Testis (tissue), 3 donors: ENCODE measurements around the gene HBB. TPM values are rescaled to one million over a fixed set of nuclear protein-coding genes. Genes with fewer than 3 reads are reported as not detected.
"Not testable (repeated sequence)": the region's sequence is repeated elsewhere in the genome, so short reads cannot be mapped to it uniquely, and the experiment has no call there.

Experiments used
- DNase-seq: peaks from one replicate; pipeline ENCODE4 v3.0.0-alpha.2; 2019
- H3K27ac ChIP-seq, 2 donors: fragments of 200-600 bp; sonication (generic); one replicate each; pipeline ENCODE4 v1.5.1; 2019
- H3K27me3 ChIP-seq: fragments of 200-600 bp; sonication (generic); one replicate; pipeline ENCODE4 v1.5.1; 2019
- H3K36me3 ChIP-seq: fragments of 200-600 bp; sonication (generic); one replicate; pipeline ENCODE4 v1.5.1; 2017; ENCODE audit warnings: low read depth; ENCODE audit errors: missing control alignments
- H3K4me1 ChIP-seq: fragments of 200-600 bp; sonication (generic); one replicate; pipeline ENCODE4 v1.5.1; 2019
- H3K4me3 ChIP-seq, 2 donors: fragments of 200-600 bp; sonication (generic); one replicate each; pipeline ENCODE4 v1.5.1; 2017 to 2019
- H3K9me3 ChIP-seq: fragments of 200-600 bp; sonication (generic); one replicate; pipeline ENCODE4 v1.5.1; 2017
- CTCF ChIP-seq, 3 experiments: fragments of 450-650 bp in 2 of 3; fragments of 200-600 bp in 1 of 3; sonication (generic) in 1 of 3; IDR thresholded peaks; one replicate each; pipeline ENCODE4 v1.5.1; 2016 to 2019; ENCODE audit warnings: antibody characterized with exemption in 3 of 3, mild to moderate bottlenecking in 2 of 3, moderate library complexity in 1 of 3
- POLR2A ChIP-seq: fragments of 450-650 bp; IDR thresholded peaks from one replicate; pipeline ENCODE4 v1.6.1; 2017; ENCODE audit warnings: antibody characterized with exemption, mild to moderate bottlenecking, moderate library complexity
- WGBS, 2 donors: methylation state at CpG; one replicate each; pipeline ENCODE4 v1.1.5; 2018; 5-methylcytosine and 5-hydroxymethylcytosine counted together
- intact Hi-C: fragments of 100-400 bp; cut with DNase I; formaldehyde crosslinking; loops from one replicate; pipeline ENCODE4 v1.15.1; 2023; ENCODE audit warnings: low total_unique reads
- polyA plus RNA-seq: library from polyadenylated mRNA; stranded (reverse); fragments of 350-450 nt; fragmentation: Illumina TruSeq; extraction: RNeasy Lipid Tissue Mini Kit (QIAGEN cat#74804); gene quantifications from one replicate; pipeline ENCODE4 v1.2.3, GENCODE V29; 2014; ENCODE audit warnings: low read depth, low replicate concordance; ENCODE audit not compliant: insufficient read depth
- total RNA-seq, 2 donors: library from RNA; depleted of rRNA; stranded (reverse); fragments of >200 nt; gene quantifications; one replicate each; pipeline ENCODE4 v1.2.3, GENCODE V29; 2016

The HBB gene
- total and polyA plus RNA-seq, 3 donors from 2014 or later, result 11.8 to 55.6 TPM; not detected in 1

- H3K36me3 ChIP-seq, result no peaks in the 10 kb centered on the region
- no peaks in the 10 kb centered on the region for H3K27me3 ChIP-seq
- no peak overlapping the region for H3K4me3 ChIP-seq
- no peak for TF ChIP-seq CTCF (IDR thresholded peaks at IDR 0.05)
- no peak for TF ChIP-seq POLR2A
- H3K4me1 ChIP-seq, result no peaks in the 10 kb centered on the region
- 87 to 93% methylated on average over 2 of the region's 2 CpGs for WGBS, 2 donors
- no peaks in the 10 kb centered on the region for H3K9me3 ChIP-seq
- intact Hi-C loops, result no loop called here
- DNase-seq, result no peak
- no peak overlapping the region for H3K27ac ChIP-seq
Measured at GRCh38 chr11:5267033-5267563, 40.2 kb upstream of the HBB start.

GRCh38 chr11:5266609-5267008 lies 39.7 kb upstream of the HBB start:
- no peak overlapping the region for H3K4me3 ChIP-seq
- H3K9me3 ChIP-seq, result no peaks in the 10 kb centered on the region
- DNase-seq, result no peak
- no peak overlapping the region for H3K27ac ChIP-seq
- H3K4me1 ChIP-seq, result no peaks in the 10 kb centered on the region
- no peaks in the 10 kb centered on the region for H3K36me3 ChIP-seq
- TF ChIP-seq CTCF (IDR thresholded peaks at IDR 0.05) (no peak), POLR2A (no peak)
- intact Hi-C loops, result no loop called here
- no peaks in the 10 kb centered on the region for H3K27me3 ChIP-seq

- H3K27me3 ChIP-seq, result no peaks in the 10 kb centered on the region
- H3K9me3 ChIP-seq, result no peaks in the 10 kb centered on the region
- TF ChIP-seq CTCF (IDR thresholded peaks at IDR 0.05) (no peak), POLR2A (no peak)
- WGBS, 2 donors, result 71% methylated on average over 2 of the region's 2 CpGs
- intact Hi-C loops, result no loop called here
- H3K36me3 ChIP-seq, result no peaks in the 10 kb centered on the region
- H3K4me3 ChIP-seq, result no peak overlapping the region
- DNase-seq, result no peak
- no peaks in the 10 kb centered on the region for H3K4me1 ChIP-seq
- no peak overlapping the region for H3K27ac ChIP-seq
Measured at GRCh38 chr11:5265832-5266231, 39.0 kb upstream of the HBB start.

GRCh38 chr11:5258543-5259262 lies 31.8 kb upstream of the HBB start:
- intact Hi-C loops, result no loop called here
- Histone ChIP-seq H3K36me3 (no peaks in the 10 kb centered on the region), H3K4me1 (no peaks in the 10 kb centered on the region), H3K4me3 (no peak overlapping the region), H3K27me3 (no peaks in the 10 kb centered on the region), H3K9me3 (no peaks in the 10 kb centered on the region), H3K27ac (no peak overlapping the region)
- 71 to 85% methylated on average over 7 of the region's 7 CpGs for WGBS, 2 donors
- no peak for TF ChIP-seq POLR2A
- no peak for TF ChIP-seq CTCF (IDR thresholded peaks at IDR 0.05)
- DNase-seq, result no peak

- no peak overlapping the region for H3K4me3 ChIP-seq
- WGBS, 2 donors, result 33 to 49% methylated on average over 2 of the region's 2 CpGs
- intact Hi-C loops, result no loop called here
- no peak for DNase-seq
- no peaks in the 10 kb centered on the region for H3K36me3 ChIP-seq
- no peaks in the 10 kb centered on the region for H3K4me1 ChIP-seq
- no peaks in the 10 kb centered on the region for H3K27me3 ChIP-seq
- H3K27ac ChIP-seq, result no peak overlapping the region
- no peaks in the 10 kb centered on the region for H3K9me3 ChIP-seq
- no peak for TF ChIP-seq POLR2A
- TF ChIP-seq CTCF (IDR thresholded peaks at IDR 0.05), result no peak
Measured at GRCh38 chr11:5257296-5257695, 30.4 kb upstream of the HBB start.

- H3K4me1 ChIP-seq, DNase-seq, H3K36me3 ChIP-seq, intact Hi-C loops, H3K9me3 ChIP-seq, H3K27me3 ChIP-seq, H3K27ac ChIP-seq, H3K4me3 ChIP-seq: not testable (repeated sequence)
- 64 to 72% methylated on average over 4 of the region's 9 CpGs for WGBS, 2 donors
Measured at GRCh38 chr11:5254646-5255413, 28.0 kb upstream of the HBB start, which contains the start of gene HBG2. Gene HBG2, minus strand, starts transcription at chr11:5254781. Its CDS starts 53 bp downstream, at chr11:5254728.

- WGBS, 2 donors, result 87 to 89% methylated on average over 2 of the region's 2 CpGs
- H3K9me3 ChIP-seq, H3K27me3 ChIP-seq, H3K36me3 ChIP-seq, H3K4me1 ChIP-seq, H3K4me3 ChIP-seq, DNase-seq, H3K27ac ChIP-seq, intact Hi-C loops: not testable (repeated sequence)
Measured at GRCh38 chr11:5254023-5254422, 27.2 kb upstream of the HBB start.
